ENCODE data around the gene RNPEPL1.

GRCh38 chr2:240601831-240602160 is 33.5 kb downstream of the RNPEPL1 start:
- TF ChIP-seq POLR2A (IDR thresholded peaks at IDR 0.05): no peak
- TF ChIP-seq CTCF (IDR thresholded peaks at IDR 0.05): no peak
- TF ChIP-seq POLR2AphosphoS5 (IDR thresholded peaks at IDR 0.05): no peak

Measured in breast epithelium (tissue), 3 donors.